ENCODE results near the gene APOL3.
"Not testable (repeated sequence)": the region's sequence is repeated elsewhere in the genome, so short reads cannot be mapped to it uniquely, and the experiment has no call there.

Gene APOL3

GRCh38 chr22:36166518-36167220 lies 6.1 kb upstream of the APOL3 start:
- no peak for DNase-seq (ENCODE audit: low spot score)
- TF ChIP-seq CTCF (IDR thresholded peaks at IDR 0.05; ENCODE audit: borderline replicate concordance, control extremely low read depth, extremely low read depth, insufficient read depth, missing control alignments) = no peak
- in situ Hi-C loops (cut with MboI; ENCODE audit: low sequenced_read_pairs, unreplicated experiment) = no loop called here

GRCh38 chr22:36166086-36166485 lies 5.5 kb upstream of the APOL3 start:
- DNase-seq (ENCODE audit: low spot score) = no peak
- in situ Hi-C loops (cut with MboI; ENCODE audit: low sequenced_read_pairs, unreplicated experiment) = no loop called here
- no peak for TF ChIP-seq CTCF (IDR thresholded peaks at IDR 0.05; ENCODE audit: borderline replicate concordance, control extremely low read depth, extremely low read depth, insufficient read depth, missing control alignments)

GRCh38 chr22:36165141-36165540 lies 4.6 kb upstream of the APOL3 start:
- no peak for DNase-seq (ENCODE audit: low spot score)
- in situ Hi-C loops (cut with MboI; ENCODE audit: low sequenced_read_pairs, unreplicated experiment) = no loop called here
- TF ChIP-seq CTCF (IDR thresholded peaks at IDR 0.05; ENCODE audit: borderline replicate concordance, control extremely low read depth, extremely low read depth, insufficient read depth, missing control alignments) = no peak

- in situ Hi-C loops (cut with MboI; ENCODE audit: low sequenced_read_pairs, unreplicated experiment) = no loop called here
- no peak for DNase-seq (ENCODE audit: low spot score)
- TF ChIP-seq CTCF (IDR thresholded peaks at IDR 0.05; ENCODE audit: borderline replicate concordance, control extremely low read depth, extremely low read depth, insufficient read depth, missing control alignments) = no peak
These were observed 4.1 kb upstream of the APOL3 start for GRCh38 chr22:36164621-36165020.

GRCh38 chr22:36163497-36163896 lies 2.9 kb upstream of the APOL3 start:
- TF ChIP-seq CTCF (IDR thresholded peaks at IDR 0.05; ENCODE audit: borderline replicate concordance, control extremely low read depth, extremely low read depth, insufficient read depth, missing control alignments) = no peak
- in situ Hi-C loops (cut with MboI; ENCODE audit: low sequenced_read_pairs, unreplicated experiment) = no loop called here
- no peak for DNase-seq (ENCODE audit: low spot score)

- in situ Hi-C loops (cut with MboI; ENCODE audit: low sequenced_read_pairs, unreplicated experiment) = no loop called here
- DNase-seq (ENCODE audit: low spot score) = peak; percentile 59
- no peak for TF ChIP-seq CTCF (IDR thresholded peaks at IDR 0.05; ENCODE audit: borderline replicate concordance, control extremely low read depth, extremely low read depth, insufficient read depth, missing control alignments)
These were observed 1.8 kb upstream of the APOL3 start for GRCh38 chr22:36162127-36163034.

- in situ Hi-C loops (cut with MboI; ENCODE audit: low sequenced_read_pairs, unreplicated experiment); DNase-seq (ENCODE audit: low spot score): not testable (repeated sequence)
These were observed 1.2 kb upstream of the APOL3 start for GRCh38 chr22:36161793-36162126.

Measured in GM13976 (cell line).